ENCODE data around the gene CTCFL. TPM values are rescaled to one million over a fixed set of nuclear protein-coding genes. Genes with fewer than 3 reads are reported as not detected.

CTCFL gene
- total RNA-seq, 1 experiment from 2014 or later, result 0.90 TPM

DNA sequence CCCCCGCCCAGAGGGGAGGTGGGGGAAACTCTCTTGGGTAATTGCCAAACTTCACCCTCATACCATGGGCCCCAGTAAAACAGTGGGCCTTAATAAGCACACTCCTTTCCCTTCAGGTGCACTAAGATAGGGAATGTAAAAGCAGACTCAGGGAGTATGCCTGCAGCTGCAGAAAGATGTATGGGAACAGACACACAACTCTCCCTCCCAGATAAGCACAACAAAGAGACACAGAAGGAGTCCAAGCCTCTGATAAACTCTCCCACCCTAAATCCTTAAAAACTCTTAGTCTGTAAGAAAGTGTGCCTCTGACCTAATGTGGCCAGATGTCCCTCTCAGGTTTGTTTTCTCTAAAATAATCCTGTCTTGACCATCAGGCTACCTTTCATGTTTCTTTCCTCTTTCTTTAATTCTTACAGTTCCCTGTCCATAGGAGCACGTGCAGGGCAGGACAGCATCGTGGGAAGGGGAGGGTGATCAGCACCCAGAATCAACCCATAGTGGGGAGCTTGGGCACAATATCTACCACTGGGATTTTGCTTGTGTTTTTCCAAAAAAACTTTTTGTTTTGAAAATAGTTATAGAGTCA lies 11.3 kb upstream of the CTCFL start:
- Histone ChIP-seq H3K36me3 (ENCODE audit: insufficient read depth, low read length, poor library complexity, severe bottlenecking) (no peaks in the 10 kb centered on the region), H3K4me1 (ENCODE audit: insufficient read depth, low read length, poor library complexity, severe bottlenecking) (no peaks in the 10 kb centered on the region), H3K9me3 (ENCODE audit: low read depth, low read length, poor library complexity, severe bottlenecking) (no peaks in the 10 kb centered on the region), H3K27me3 (replicated peaks; ENCODE audit: insufficient read depth, low read depth, low read length, poor library complexity) (peaks cover 7% of the 10 kb centered on the region), H3K4me3 (ENCODE audit: low read depth, low read length, poor library complexity, severe bottlenecking) (no peak overlapping the region), H3K27ac (ENCODE audit: low read depth, low read length, poor library complexity, severe bottlenecking) (no peak overlapping the region)
- TF ChIP-seq EZH2 (IDR thresholded peaks at IDR 0.05; ENCODE audit: borderline replicate concordance, low read depth, low read length, poor library complexity, severe bottlenecking), result no peak
- TF ChIP-seq, protein P1, sequence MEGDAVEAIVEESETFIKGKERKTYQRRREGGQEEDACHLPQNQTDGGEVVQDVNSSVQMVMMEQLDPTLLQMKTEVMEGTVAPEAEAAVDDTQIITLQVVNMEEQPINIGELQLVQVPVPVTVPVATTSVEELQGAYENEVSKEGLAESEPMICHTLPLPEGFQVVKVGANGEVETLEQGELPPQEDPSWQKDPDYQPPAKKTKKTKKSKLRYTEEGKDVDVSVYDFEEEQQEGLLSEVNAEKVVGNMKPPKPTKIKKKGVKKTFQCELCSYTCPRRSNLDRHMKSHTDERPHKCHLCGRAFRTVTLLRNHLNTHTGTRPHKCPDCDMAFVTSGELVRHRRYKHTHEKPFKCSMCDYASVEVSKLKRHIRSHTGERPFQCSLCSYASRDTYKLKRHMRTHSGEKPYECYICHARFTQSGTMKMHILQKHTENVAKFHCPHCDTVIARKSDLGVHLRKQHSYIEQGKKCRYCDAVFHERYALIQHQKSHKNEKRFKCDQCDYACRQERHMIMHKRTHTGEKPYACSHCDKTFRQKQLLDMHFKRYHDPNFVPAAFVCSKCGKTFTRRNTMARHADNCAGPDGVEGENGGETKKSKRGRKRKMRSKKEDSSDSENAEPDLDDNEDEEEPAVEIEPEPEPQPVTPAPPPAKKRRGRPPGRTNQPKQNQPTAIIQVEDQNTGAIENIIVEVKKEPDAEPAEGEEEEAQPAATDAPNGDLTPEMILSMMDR (conservative IDR thresholded peaks at IDR 0.05; ENCODE audit: low read depth, low read length), result no peak
- intact Hi-C loops (cut with micrococcal nuclease; ENCODE audit: unreplicated experiment), result no loop called here
- POLR2A ChIA-PET (ENCODE audit: low non-redundant PET), result no interaction called here
- BruUV-seq (replicated peaks), result no TSS peak
- CTCF ChIA-PET, result no interaction called here
- no peak for DNase-seq (ENCODE audit: low spot score)

DNA sequence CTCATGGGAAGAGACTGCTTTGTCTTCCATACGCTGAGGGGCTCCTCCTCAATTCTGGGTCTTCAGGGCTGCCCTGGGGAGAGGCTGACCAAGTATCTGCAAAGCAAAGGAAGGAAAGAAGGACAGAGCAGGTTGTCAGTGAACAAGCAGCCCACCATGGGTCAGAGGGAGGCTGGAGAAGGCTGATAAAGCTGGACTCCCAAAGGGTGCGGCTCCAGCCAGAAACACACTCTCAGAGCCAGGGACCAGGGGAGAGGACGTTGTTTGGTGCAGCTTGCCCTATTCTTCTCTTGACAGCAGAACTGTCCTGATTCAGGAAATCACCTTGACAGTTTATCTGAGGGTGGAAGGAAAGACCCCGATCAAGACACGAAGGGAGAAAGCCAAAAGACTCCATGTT lies 10.4 kb upstream of the CTCFL start:
- no TSS peak for BruUV-seq (replicated peaks)
- no peak overlapping the region for H3K27ac ChIP-seq (ENCODE audit: low read depth, low read length, poor library complexity, severe bottlenecking)
- no peaks in the 10 kb centered on the region for H3K36me3 ChIP-seq (ENCODE audit: insufficient read depth, low read length, poor library complexity, severe bottlenecking)
- no peaks in the 10 kb centered on the region for H3K4me1 ChIP-seq (ENCODE audit: insufficient read depth, low read length, poor library complexity, severe bottlenecking)
- ChIA-PET CTCF (no interaction called here), POLR2A (ENCODE audit: low non-redundant PET) (no interaction called here)
- TF ChIP-seq EZH2 (IDR thresholded peaks at IDR 0.05; ENCODE audit: borderline replicate concordance, low read depth, low read length, poor library complexity, severe bottlenecking), result no peak
- TF ChIP-seq, protein P1 (conservative IDR thresholded peaks at IDR 0.05; ENCODE audit: low read depth, low read length), result no peak
- intact Hi-C loops (cut with micrococcal nuclease; ENCODE audit: unreplicated experiment), result no loop called here
- H3K27me3 ChIP-seq (replicated peaks; ENCODE audit: insufficient read depth, low read depth, low read length, poor library complexity), result peaks cover 7% of the 10 kb centered on the region
- DNase-seq (ENCODE audit: low spot score), result no peak
- H3K9me3 ChIP-seq (ENCODE audit: low read depth, low read length, poor library complexity, severe bottlenecking), result no peaks in the 10 kb centered on the region
- H3K4me3 ChIP-seq (ENCODE audit: low read depth, low read length, poor library complexity, severe bottlenecking), result no peak overlapping the region

DNA sequence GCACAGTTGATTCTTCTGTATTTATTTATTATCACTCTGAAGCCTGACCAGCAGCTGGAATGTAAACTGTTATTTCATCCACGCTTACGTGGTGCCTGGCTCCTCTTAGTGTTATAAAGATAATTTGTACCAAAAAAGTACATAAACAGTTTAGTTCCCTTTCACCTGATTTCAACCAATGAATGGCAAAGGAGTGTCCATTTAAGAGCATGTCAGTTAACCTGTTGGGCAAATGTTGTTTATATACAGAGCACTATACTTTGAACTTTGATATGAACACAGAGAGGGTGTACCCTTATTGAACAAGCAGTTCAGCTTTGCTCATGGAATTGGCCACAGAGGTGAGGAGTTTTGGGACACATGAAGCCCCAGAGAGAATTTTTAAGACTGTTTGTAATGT lies 7.2 kb upstream of the CTCFL start:
- intact Hi-C loops (cut with micrococcal nuclease; ENCODE audit: unreplicated experiment), result no loop called here
- ChIA-PET POLR2A (ENCODE audit: low non-redundant PET) (no interaction called here), CTCF (interaction anchor here (0.7 kb wide), 1 partner anchor 227 kb away, joined by 3 read pairs; no protein-coding TSS in a partner anchor)
- Histone ChIP-seq H3K4me3 (ENCODE audit: low read depth, low read length, poor library complexity, severe bottlenecking) (no peak overlapping the region), H3K27me3 (replicated peaks; ENCODE audit: insufficient read depth, low read depth, low read length, poor library complexity) (peaks cover 3% of the 10 kb centered on the region), H3K27ac (ENCODE audit: low read depth, low read length, poor library complexity, severe bottlenecking) (no peak overlapping the region), H3K9me3 (ENCODE audit: low read depth, low read length, poor library complexity, severe bottlenecking) (no peaks in the 10 kb centered on the region), H3K36me3 (ENCODE audit: insufficient read depth, low read length, poor library complexity, severe bottlenecking) (no peaks in the 10 kb centered on the region), H3K4me1 (ENCODE audit: insufficient read depth, low read length, poor library complexity, severe bottlenecking) (no peaks in the 10 kb centered on the region)
- no TSS peak for BruUV-seq (replicated peaks)
- no peak for TF ChIP-seq EZH2 (IDR thresholded peaks at IDR 0.05; ENCODE audit: borderline replicate concordance, low read depth, low read length, poor library complexity, severe bottlenecking)
- TF ChIP-seq, protein P1 (conservative IDR thresholded peaks at IDR 0.05; ENCODE audit: low read depth, low read length), result no peak
- no peak for DNase-seq (ENCODE audit: low spot score)

Measured in A673 (cell line).